Measurements from ENCODE around the gene PLOD3. TPM values are rescaled to one million over a fixed set of nuclear protein-coding genes. Genes with fewer than 3 reads are reported as not detected.

Gene PLOD3
- total RNA-seq, 1 donor from 2014 or later = 38.3 TPM

DNA sequence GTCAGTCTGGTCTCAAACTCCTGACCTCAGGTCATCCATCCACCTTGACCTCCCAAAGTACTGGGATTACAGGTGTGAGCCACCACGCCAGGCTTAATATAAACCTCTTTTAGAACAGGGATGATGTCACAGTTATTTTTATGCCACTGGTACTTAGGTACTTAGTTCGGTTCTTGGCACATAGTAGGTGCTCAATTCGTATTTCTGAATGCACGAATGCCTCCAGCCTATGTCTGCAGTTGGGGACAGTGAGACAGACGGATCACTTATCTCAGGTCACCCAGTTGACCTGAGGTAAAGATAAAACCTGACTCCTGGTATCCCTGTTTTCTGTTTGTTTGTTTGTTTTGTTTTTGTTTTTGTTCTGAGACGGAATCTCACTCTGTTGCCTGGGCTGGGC, 31.2 kb downstream of the PLOD3 start:
- no peak for DNase-seq (ENCODE audit: low read depth in 2 of 2)

DNA sequence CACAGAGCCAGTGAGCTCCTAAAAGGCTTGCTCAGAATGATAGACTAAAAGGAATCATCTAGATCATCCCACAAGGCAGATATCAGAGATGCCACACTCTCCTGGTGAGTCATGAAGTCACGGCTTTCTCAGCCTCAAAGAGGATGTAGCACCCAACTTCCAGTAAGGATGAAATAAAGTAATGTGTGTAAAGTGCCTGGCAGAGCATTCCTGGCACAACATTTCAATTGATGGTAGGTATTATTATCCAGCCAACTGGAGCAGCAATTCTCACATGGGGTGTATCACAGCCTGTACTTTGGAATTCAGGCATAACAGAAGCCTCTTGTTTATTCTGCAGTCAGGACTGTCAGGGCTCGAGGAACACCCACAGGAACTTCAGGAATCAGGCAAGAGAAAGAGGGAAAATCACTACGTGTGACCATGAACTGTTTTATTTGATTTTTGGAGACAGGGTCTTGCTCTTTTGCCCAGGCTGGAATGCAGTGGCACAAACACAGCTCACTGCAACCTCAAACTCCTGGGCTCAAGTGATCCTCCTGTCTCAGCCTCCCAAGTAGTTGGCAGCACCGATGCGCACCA, 32.0 kb downstream of the PLOD3 start:
- DNase-seq (ENCODE audit: low read depth in 2 of 2) = no peak

DNA sequence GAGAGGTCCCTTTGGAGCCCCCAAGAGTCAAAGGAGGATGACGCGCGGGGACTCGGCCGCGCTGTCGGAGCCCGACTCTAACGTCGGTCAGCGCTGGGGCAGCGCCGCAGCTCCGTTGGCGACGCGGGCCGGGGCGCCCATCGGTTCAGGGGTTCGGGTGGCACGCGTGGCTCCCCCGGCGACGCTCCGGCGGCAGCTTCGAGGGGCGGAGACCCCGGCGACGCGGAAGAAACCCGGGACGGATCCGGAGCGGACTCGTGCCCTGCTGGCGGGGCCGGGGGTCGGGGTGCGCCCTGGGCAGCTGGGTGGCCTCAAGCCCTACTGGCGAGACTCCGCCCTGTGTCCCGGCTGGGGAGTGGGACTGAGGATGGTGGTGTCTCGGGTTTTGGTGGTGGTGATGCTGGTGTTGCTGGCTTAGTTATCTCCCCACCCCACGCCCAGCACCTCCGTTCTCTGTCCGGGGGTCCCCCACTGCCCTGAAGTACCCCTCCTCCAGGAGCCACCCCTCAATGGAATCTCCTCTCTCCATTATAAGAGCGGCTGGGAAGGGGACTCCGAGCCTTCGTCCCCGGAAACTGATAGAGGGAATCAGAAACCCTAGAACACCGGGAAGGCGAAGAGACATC, 37.1 kb downstream of the PLOD3 start, which contains the start of gene NAT16:
Gene NAT16, minus strand, starts transcription at position 164 of the 626 bp plus-strand sequence. CDS start 5,486 bp downstream, outside the sequence.
- no peak for DNase-seq (ENCODE audit: low read depth in 2 of 2)

DNA sequence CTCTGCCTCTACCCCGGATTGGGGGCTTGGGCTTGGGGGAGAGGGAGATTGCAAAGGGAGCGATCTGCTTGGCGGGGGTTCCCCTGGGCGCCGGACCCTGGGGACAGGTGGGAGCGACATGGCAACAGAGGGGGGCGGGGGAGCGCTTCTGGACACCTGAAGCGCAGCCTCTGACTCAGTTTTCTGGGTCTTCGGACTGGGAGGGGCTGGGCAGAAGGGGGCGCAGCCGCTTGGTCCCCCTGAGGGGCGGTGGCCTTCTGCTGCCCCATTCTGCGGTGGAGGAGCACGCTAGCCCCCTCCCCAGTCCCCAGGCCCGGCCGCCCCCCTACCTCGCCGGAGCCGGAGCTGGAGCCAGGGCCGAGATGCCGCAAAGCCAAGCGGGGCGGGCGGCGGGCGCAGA, 37.7 kb downstream of the PLOD3 start:
- DNase-seq (ENCODE audit: low read depth in 2 of 2) = no peak

DNA sequence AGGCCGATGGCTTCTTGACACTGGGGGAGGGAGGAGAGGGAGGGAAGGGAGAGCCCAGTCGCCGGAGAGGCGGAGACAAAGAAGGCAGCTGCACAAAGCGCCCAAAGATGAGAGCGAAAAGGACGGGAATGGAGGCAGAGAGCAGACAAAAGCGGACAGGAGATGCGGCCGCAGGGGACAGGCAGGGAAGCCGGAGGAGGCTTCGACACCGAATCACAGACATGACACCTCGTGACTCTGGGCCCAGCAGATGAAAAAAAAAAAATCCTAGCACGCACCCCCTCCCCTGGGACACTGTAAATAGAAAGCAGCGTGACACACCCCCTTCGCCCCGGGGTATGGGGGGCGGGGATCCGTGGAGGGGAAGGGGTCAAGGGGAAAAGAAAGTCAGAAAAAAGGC, 38.3 kb downstream of the PLOD3 start:
- DNase-seq (ENCODE audit: low read depth in 2 of 2) = no peak

DNA sequence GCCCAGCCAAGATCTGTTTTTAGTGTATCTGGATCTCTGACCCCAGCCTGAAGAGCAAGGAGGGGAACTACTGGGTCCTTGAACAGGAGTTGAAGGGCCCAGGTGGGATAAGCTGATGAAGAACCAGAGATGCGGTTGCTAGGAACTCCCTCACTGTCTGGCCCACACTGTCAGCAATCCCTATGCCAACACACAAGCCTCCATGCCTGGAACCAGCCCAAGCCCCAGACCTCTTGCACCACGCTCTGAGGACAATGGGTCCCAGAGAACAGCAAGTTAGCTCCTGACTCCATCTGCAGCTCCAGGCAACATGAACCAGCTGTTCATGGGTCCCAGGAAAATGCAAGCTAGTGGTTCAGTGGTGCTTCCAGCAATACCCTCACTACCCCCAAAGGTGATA, 39.7 kb downstream of the PLOD3 start:
- no peak for DNase-seq (ENCODE audit: low read depth in 2 of 2)

DNA sequence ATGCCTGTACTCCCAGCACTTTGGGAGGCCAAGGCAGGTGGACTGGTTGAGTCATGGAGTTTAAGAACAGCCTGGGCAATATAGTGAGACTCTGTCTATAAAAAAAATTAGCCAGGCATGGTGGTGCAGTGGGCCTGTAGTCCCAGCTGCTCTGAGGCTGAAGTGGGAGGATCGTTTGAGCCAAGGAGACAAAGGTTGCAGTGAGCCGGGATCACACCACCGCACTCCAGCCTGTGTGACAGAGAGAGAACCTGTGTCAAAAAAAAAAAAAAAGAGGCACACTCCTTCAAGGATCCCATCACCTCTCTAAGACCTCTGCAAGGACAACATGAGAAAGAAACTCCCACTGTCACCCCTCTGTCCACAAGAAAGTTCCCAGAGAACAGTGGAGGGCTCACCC, 41.7 kb downstream of the PLOD3 start:
- DNase-seq (ENCODE audit: low read depth in 2 of 2) = no peak

DNA sequence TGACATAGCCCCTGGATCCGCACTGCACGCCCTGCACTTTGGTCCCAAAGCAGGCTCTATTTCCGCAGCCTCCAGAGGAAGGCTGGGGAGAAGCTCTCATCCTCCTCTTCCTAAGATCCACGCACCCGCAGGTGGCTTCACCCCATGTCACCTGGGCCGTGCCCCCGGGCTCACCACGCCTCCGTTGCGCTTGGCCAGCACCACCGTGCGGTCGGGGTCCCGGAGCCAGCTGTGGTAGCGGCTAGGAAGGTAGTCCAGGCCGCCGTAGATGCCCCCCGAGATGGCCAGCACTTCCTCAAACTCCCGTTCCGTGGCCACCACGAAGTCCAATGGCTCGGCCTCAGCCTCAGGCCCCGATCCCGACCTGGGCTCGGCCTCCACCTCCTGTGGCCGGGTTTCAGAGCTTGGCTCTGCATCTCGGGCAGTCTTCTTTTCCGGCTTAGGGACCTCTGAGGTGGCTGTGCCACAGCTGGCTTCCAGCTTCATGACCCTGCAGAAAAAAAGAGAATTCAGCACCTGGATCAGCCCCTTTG, 43.0 kb downstream of the PLOD3 start:
- no peak for DNase-seq (ENCODE audit: low read depth in 2 of 2)

DNA sequence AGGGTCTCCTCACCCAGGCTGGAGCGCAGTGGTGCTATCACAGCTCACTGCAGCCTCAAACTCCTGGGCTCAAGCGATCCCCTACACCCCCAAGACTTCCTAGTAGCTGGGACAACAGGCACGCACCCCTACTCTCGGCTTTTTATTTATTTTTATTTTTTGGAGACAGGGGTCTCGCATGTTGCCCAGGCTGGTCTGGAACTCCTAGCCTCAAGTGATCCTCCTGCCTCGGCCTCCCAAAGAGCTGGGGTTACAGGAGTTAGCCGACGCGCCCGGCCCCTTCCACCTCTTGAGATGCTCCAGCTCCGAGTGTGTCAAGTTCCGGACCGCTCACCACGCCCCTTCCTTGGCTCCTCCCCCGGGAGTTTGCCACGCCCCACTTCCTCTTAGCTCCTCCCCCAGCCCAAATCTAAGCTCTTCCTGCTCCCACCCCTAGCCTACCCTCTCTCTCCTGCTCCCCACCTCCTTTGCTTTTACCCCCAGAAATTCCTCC, 43.6 kb downstream of the PLOD3 start:
- peak in 1 of 2 donors; percentile 45 for DNase-seq (ENCODE audit: low read depth in 2 of 2)

DNA sequence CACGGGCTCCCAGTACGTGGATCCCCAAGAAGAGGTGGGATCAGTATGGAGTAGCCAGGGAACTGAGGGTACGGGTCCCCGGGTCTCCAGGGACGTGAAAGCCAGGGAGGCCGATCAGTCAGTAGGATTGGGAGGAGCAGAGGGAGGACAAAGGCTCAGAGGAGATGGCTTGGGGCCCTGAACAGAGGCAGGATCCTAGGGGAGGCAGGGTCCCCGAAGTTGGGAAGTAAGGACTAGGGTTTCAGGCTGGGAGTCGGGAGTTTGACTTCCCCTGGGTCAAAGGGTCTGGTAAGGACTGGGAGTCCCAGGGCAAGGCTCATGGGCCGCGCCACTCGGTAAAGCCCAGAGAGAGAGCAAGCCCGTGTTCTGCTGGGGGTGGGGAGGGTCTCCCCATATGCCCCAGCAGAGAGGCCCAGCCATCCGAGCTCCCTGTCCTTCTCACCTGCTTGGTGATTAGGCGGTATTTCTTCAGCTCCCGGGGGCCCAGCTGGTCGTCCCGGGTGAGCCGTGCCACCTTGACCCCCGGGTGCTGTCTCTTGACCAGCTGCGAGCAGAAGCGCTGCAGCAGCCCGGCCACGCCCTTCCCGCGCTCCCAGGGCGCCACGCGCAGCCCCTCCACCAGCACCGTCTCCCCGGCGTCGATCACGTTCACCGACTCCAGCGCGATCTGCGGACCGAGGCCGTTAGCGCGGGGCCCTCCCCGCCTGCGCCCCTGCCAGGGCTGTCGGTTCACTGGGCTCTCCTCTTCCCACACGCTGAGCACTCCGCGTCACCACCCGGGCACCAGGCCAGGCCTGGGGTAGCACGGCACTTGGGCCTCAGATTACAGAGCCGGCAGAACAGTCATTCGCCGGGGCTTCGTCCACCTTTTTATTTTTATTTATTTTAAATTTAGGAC, 44.3 kb downstream of the PLOD3 start:
- DNase-seq (ENCODE audit: low read depth in 2 of 2) = peak; percentile 55 to 57

DNA sequence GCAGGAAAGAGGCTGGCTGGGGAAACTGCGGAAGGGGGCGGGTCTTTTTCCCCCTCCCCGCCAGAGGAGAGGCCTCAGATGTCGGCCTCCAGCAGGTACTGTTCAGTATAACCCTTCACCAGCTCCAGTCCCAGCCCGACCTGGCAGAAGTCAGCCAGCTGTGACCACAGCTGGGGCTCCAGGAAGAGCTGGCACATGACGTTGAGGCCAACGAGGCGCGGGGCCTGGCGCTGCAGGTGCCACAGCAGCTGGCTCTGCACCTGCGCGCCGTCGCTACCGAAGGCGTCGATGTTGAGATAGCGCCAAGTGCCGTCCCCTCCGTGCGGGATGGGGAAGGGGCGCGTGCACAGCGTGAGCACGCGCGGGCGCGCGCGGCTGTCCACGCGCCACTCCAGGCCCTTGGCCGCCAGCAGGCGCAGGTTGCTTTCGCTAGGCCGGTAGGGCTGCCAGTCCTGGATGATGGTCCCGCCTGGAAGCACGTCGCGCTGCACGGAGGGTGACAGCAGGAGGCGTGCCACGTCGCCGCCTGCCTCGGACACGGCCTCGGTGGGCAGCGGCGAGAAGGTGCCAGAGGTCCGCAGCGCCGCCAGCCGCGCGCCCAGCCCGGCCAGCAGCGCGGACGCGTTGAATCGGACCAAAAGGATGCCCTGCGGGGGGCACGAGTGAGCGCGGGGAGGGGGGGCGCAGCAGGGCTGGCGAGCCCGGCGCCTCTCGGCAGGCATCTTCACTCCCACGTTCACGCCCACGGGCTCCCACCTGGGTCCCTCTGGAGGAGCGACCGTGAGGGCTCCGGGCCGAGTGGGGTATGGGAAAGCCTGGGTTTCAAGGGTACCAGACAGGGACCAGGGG, 45.2 kb downstream of the PLOD3 start:
- no peak for DNase-seq (ENCODE audit: low read depth in 2 of 2)

DNA sequence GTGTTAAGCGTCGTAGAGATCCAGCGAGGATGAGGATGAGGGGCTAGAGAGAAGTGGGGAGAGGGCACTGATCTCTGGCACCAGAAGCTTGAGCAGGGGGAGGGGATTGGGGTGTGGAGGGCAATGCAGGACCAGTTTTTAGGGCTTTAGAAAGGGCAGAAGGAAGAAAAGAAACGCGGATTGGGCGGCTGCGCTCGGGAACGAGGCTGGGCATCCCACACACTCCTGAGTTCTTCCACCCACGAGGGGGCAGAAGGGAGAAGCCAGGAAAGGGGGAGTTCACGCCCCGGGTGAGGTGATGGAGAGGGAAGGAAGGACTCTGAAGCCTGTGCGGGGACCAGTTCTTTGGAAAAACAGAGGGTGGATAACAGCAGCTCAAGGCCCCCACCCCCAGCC, 45.9 kb downstream of the PLOD3 start:
- no peak for DNase-seq (ENCODE audit: low read depth in 2 of 2)

DNA sequence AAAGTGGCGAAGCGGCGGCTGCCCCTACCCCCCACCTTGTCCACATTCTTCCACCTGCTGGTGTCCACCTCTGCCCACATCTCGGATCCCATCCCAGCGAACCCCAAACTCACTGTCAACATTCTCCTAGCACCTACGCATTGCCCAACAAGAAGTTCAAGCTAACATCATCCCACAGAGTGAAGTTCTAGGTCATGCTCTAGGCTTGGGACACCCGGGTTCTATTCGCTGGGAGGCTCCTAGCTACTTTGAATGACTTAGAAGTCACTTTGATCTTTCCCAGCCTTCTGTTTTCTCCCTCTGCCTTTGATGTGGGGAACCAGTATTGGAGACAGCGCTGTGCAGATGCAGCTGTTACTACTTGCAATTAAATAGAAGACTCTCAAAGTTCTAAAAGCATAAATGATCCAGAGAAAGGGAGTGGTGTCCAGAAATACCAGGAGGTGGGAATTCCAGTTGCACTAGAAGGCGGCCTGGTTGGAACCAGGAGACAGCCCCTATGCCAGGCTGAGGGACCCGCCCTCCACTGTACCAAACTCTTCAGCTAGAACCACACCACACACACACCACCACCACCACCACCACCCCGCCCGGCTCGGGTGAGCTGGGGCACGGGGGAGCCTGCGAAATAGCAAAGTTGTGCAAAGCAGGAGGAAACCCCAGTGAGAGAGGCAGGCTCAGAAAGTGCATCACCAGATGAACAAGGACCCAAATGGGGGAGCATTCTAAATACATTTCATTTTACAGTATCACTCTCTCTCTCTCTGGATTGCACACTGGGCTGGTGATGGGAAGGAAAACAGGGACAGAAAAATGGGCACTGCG, 46.6 kb downstream of the PLOD3 start:
- no peak for DNase-seq (ENCODE audit: low read depth in 2 of 2)

DNA sequence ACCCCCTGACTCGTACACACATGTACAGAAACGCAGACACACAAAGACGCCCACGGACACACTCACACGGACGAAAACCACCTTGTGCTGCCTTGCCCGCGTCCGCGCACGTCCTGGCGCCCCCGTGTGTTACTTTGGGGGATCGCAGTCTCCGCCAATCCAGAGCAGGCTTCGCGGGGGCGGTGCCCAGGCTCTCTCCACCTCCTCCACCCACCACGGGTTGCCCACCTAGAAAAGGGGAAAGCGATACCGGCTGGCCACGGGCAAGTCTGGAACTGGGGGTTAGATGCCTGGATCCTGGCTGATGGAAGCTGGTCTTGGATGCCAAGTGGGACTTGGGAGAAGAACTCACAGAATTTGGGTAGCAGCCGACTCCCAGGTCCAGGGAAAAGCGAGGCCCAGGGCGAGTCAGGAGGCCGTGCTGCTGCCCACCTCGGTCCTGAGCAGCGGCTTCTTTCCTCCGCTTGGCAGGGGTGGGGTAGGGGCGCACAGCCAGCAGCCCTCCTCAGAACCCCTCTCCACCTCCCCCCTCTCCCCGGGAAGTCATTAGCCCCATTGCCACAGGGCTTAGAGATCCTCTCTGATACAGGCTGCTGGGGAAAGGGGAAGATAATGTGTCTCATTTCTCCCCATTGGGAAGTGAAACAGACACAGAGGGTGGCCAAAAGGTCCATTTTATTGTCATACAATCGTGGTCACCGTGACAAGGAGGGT, 47.4 kb downstream of the PLOD3 start:
- DNase-seq (ENCODE audit: low read depth in 2 of 2) = peak; percentile 67 to 72

DNA sequence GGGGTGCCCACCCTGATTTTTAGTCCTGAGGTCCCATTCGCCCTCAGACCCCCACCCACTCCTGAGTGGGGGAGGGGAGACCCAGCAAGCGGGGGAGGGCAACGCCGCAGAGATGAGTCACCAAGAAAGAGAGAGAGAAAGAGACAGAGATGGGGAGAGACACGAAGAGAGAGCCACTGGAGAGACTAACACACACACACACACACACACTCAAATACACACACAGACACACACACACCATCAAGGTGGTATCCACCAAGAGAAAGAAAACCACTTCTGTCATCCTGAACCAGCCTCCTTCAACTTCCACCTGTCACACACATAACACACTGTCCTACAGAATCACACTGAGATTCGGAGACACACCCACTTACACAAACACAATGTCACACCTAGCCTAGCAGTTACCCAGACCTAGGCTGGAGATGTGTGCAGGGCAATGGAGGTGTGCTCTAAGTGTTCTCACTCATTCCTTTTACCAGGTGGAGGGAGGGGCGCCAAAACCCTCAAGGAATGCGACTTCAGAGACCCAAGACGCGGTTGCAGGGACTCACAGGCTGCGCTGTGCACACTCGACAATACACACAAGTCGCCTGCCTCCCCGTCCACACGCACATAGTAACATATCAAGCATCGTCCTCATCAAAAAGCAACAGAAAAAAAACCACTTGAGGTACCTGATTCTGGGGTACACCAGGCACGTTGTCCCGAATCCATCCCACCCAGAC, 48.1 kb downstream of the PLOD3 start:
- DNase-seq (ENCODE audit: low read depth in 2 of 2) = no peak

DNA sequence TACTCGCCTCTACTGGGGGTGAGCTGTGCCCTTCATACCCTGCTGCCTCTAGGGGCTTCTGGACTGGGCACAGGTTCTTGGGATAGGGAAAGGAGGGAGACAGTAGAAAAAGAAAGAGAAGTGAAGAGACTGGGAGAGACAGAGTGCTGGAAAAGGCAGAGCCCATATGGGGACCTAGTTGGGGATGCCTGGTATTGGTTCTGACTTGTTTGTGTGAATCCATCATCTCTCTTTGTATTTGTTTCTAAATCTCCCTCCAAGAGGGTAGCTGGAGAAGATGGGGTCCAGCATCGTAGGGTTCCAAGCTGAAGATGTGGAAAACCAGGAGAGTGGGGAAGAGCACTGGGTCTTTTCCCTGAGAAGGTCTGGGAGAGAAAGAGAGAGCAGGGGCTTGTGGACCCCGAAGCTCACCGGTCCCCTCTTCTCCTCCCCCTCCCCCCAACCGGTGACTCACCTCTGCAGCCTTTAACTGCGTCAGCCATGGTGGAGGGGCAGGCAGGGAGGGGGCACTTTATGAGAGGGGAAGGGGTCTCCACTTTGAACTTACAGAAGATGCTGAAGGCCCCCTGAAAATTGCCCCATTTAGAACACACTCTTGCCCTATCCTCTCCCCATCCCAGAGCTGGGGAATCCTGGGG, 48.9 kb downstream of the PLOD3 start:
- DNase-seq (ENCODE audit: low read depth in 2 of 2) = no peak

DNA sequence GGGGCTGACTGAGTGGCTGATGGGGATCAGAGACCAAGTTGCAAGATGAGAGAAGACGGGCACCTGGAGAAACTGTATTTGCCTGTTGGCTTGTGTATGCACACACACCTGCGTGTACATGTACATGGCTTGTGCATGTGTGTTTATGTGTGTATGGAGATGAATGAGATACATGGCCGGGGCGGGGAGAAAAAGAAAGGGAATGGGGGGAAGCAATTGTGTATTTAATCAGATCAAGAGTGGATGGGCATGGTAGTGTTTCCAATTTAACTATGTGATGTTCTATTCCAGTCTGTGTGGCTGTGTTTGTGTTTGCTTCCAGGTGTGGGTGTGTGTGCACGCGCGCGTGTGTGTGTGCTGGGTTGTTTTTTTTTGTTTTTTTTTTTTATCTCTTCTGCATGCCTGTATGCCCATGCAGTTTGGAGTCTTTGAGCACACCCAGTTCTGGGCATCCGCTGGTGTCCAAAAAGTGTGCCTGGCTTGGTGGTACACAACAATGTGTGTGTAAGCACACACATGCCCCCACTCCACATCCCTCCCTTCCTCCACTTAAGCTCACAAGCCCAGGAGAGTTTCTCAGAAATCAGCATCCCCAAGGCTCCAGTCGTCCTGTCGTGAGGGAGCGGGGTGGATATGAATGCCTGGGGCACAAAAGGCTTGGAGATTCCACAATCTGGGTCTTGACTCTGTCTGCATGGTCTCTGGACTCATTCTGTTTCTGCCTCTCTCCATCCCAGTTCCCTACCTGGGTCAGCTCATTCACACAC, 49.6 kb downstream of the PLOD3 start:
- DNase-seq (ENCODE audit: low read depth in 2 of 2) = no peak

Data from lung microvascular endothelial cell (primary cell).